ENCODE data around the gene CDH10. TPM values are rescaled to one million over a fixed set of nuclear protein-coding genes. Genes with fewer than 3 reads are reported as not detected.

Gene CDH10
- total RNA-seq, 1 donor from 2014 or later = 0.35 TPM

DNA sequence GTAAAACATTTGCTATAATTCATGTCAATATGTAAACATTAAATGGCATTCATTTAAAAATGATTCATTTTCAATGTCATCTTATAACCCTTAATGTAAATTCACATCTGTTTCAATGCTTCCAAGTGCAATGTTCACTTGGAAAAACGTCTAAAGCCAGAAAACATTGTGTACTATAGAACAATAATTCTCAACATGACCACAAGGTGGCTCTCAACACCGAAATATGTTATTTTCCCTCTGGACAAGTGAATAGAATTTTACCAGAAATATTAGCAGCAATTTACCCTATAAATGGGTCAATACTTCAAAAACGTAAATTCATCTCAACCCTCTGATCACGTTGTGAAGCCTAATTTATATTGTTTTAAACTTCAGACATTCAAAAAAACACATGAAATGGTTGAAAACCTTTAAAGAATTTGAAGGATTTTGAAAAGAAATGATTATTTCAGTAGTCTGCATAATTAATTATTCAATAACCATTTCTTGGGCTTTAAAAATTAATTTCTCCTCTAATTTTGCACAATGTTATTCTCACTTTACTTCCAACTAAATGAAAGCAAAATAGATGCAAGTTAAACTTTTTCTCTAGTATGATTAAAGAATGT, 11.0 kb downstream of the CDH10 start:
- no peak for DNase-seq
- no peaks in the 10 kb centered on the region for H3K9me3 ChIP-seq
- no peaks in the 10 kb centered on the region for H3K27me3 ChIP-seq (ENCODE audit: low read depth)
- TF ChIP-seq, protein P1, sequence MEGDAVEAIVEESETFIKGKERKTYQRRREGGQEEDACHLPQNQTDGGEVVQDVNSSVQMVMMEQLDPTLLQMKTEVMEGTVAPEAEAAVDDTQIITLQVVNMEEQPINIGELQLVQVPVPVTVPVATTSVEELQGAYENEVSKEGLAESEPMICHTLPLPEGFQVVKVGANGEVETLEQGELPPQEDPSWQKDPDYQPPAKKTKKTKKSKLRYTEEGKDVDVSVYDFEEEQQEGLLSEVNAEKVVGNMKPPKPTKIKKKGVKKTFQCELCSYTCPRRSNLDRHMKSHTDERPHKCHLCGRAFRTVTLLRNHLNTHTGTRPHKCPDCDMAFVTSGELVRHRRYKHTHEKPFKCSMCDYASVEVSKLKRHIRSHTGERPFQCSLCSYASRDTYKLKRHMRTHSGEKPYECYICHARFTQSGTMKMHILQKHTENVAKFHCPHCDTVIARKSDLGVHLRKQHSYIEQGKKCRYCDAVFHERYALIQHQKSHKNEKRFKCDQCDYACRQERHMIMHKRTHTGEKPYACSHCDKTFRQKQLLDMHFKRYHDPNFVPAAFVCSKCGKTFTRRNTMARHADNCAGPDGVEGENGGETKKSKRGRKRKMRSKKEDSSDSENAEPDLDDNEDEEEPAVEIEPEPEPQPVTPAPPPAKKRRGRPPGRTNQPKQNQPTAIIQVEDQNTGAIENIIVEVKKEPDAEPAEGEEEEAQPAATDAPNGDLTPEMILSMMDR (IDR thresholded peaks at IDR 0.05) = peak; percentile 63
- ATAC-seq = no peak
- H3K27ac ChIP-seq = no peak overlapping the region
- H3K4me1 ChIP-seq = no peaks in the 10 kb centered on the region
- no peak overlapping the region for H3K4me3 ChIP-seq
- intact Hi-C loops (cut with DNase I) = no loop called here
- no peaks in the 10 kb centered on the region for H3K36me3 ChIP-seq

DNA sequence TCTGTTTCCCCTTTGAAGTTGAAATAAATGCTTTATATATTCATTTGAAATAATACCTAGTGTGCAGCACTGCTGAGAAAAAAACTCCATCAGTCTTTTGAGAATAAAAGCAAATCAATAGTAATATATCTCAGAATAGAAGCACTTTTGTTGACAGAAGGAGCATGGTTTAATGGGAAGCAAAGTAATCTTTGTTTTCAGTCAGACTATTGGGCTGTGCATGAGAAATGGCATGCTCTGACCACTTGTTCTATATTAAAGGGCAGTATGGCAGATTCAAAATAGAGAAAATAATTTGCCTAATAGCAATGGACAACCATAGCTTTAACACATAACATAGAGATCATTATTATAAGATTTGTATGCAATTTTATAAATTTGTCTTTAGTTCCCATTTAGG, 12.4 kb downstream of the CDH10 start:
- Histone ChIP-seq H3K36me3 (no peaks in the 10 kb centered on the region), H3K4me3 (no peak overlapping the region), H3K9me3 (no peaks in the 10 kb centered on the region), H3K27ac (no peak overlapping the region), H3K4me1 (no peaks in the 10 kb centered on the region), H3K27me3 (ENCODE audit: low read depth) (no peaks in the 10 kb centered on the region)
- TF ChIP-seq, protein P1 (IDR thresholded peaks at IDR 0.05) = no peak
- intact Hi-C loops (cut with DNase I) = no loop called here
- no peak for DNase-seq
- no peak for ATAC-seq

DNA sequence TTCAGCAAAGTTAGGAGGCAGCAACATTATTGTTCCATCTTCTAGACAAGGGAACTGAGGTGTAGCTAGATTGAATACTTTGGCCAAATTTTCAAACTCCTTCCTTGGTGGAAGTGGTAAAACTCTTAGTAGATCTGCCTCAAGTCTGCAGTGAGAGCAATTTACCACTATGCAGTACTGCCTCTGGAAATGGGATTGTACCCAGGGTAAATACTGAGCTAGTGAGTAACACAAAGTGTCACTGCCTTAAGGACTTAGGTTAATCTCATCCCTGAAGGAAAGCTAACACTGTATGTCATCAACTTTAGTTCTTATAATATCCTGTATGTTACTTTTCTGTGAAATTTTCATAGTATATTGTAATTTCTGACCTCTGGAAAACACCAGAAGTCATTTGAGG, 13.9 kb downstream of the CDH10 start:
- DNase-seq (no peak), ATAC-seq (no peak)
- no peaks in the 10 kb centered on the region for H3K36me3 ChIP-seq
- H3K9me3 ChIP-seq = no peaks in the 10 kb centered on the region
- H3K4me1 ChIP-seq = no peaks in the 10 kb centered on the region
- H3K27me3 ChIP-seq (ENCODE audit: low read depth) = no peaks in the 10 kb centered on the region
- TF ChIP-seq, protein P1 (IDR thresholded peaks at IDR 0.05) = no peak
- intact Hi-C loops (cut with DNase I) = no loop called here
- H3K27ac ChIP-seq = no peak overlapping the region
- no peak overlapping the region for H3K4me3 ChIP-seq

DNA sequence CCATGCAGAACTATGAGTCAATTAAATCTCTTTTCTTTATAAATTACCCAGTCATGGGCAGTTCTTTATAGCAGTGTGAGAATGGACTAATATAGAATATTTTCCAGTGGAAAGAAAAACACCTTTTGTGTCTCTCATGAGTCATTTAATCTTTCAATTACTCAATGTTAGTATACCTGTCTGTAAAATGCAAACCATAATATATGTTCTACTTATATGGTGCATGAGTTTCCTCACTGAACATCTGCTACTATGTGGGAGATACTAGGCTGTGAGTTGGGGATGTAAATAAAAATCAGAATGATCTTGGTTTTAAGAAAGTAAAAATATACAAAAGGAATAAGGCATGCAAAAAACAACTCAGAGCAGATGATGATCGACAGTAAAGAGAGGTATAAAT, 15.0 kb downstream of the CDH10 start:
- intact Hi-C loops (cut with DNase I) = no loop called here
- ATAC-seq (no peak), DNase-seq (no peak)
- H3K27me3 ChIP-seq (ENCODE audit: low read depth) = no peaks in the 10 kb centered on the region
- no peak overlapping the region for H3K4me3 ChIP-seq
- H3K27ac ChIP-seq = no peak overlapping the region
- H3K36me3 ChIP-seq = no peaks in the 10 kb centered on the region
- TF ChIP-seq, protein P1 (IDR thresholded peaks at IDR 0.05) = no peak
- H3K9me3 ChIP-seq = no peaks in the 10 kb centered on the region
- H3K4me1 ChIP-seq = no peaks in the 10 kb centered on the region

DNA sequence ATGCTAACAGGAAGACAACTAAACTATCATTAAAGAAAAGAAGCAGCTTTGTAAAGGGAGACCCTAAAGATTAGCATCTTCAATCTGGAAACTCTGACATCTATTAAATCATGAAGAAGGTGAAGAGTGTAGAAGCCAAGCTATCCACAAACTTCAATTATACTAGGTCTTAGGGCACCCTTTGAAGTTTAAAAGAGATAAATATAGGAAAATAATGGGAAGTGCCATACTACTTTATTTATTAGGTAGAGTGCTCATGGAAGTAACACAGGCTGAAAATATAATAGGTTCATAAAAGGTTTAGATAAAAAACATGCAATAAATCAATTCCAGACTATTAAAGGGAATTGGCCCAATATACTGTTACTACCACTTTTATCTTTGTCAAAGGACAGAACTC, 19.9 kb downstream of the CDH10 start:
- Histone ChIP-seq H3K27ac (no peak overlapping the region), H3K4me1 (no peaks in the 10 kb centered on the region), H3K27me3 (ENCODE audit: low read depth) (no peaks in the 10 kb centered on the region), H3K9me3 (no peaks in the 10 kb centered on the region), H3K36me3 (no peaks in the 10 kb centered on the region), H3K4me3 (no peak overlapping the region)
- TF ChIP-seq, protein P1 (IDR thresholded peaks at IDR 0.05) = no peak
- no peak for DNase-seq
- no peak for ATAC-seq
- intact Hi-C loops (cut with DNase I) = no loop called here
